Loucy (cell line): ENCODE measurements around the gene DSCAML1.

Experiments
- CTCF ChIP-seq: fragments of 200-600 bp; sonication (generic); conservative IDR thresholded peaks from 2 replicates; pipeline ENCODE4 v1.5.1; 2014; ENCODE audit warnings: mild to moderate bottlenecking, antibody characterized with exemption, low read length
- EZH2phosphoT487 ChIP-seq: fragments of 200-600 bp; IDR thresholded peaks from 2 replicates; pipeline ENCODE4 v1.6.1; 2018; ENCODE audit warnings: antibody characterized with exemption, mild to moderate bottlenecking, moderate library complexity, borderline replicate concordance

- TF ChIP-seq CTCF, result no peak
- no peak for TF ChIP-seq EZH2phosphoT487
These were observed 133.6 kb downstream of the DSCAML1 start for GRCh38 chr11:117663414-117663813.
